ENCODE data around the gene EARS2.

DNA sequence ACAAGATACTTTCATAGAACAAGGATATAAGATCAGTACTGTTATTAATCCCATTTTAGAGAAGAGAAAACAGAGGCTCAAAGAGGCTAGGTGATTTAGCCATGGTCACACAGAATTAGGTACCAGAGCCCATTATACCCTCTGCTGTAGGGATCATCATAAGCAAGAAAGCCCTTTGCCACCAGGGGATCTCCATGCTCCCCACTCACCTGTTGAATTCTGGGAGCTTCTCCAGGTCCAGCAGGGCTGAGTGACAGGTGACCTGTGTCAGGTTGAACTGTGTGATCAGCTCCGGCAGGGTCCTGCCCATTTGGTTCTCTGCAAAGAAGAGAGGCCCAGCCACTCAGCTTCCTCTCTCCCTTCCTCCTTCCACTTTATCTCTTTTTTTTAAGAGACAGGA is 24.7 kb downstream of the EARS2 start:
- TF ChIP-seq, protein P1, sequence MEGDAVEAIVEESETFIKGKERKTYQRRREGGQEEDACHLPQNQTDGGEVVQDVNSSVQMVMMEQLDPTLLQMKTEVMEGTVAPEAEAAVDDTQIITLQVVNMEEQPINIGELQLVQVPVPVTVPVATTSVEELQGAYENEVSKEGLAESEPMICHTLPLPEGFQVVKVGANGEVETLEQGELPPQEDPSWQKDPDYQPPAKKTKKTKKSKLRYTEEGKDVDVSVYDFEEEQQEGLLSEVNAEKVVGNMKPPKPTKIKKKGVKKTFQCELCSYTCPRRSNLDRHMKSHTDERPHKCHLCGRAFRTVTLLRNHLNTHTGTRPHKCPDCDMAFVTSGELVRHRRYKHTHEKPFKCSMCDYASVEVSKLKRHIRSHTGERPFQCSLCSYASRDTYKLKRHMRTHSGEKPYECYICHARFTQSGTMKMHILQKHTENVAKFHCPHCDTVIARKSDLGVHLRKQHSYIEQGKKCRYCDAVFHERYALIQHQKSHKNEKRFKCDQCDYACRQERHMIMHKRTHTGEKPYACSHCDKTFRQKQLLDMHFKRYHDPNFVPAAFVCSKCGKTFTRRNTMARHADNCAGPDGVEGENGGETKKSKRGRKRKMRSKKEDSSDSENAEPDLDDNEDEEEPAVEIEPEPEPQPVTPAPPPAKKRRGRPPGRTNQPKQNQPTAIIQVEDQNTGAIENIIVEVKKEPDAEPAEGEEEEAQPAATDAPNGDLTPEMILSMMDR (IDR thresholded peaks at IDR 0.05 in 8 of 11, conservative IDR thresholded peaks at IDR 0.05 in 3 of 11) = no peak
- no peak for TF ChIP-seq POLR2A (IDR thresholded peaks at IDR 0.05)
